Tibial artery (tissue), 4 donors: Measurements from ENCODE around the gene OR51D1.

Experiments used
- DNase-seq, 2 donors: peaks; one replicate each; pipeline ENCODE4 v3.0.0-alpha.2; 2019
- H3K27ac ChIP-seq, 2 donors: fragments of 200-600 bp; sonication (generic) in 1 of 2; 1 replicate in 1 of 2; 2 replicates in 1 of 2; pipeline ENCODE4 v1.5.1; 2018 to 2019; ENCODE audit warnings: mild to moderate bottlenecking in 1 of 2
- H3K27me3 ChIP-seq, 2 donors: fragments of 200-600 bp; sonication (generic) in 1 of 2; one replicate each; pipeline versions ENCODE4 v1.5.1 to v1.6.0; 2016 to 2019
- H3K36me3 ChIP-seq, 3 donors: fragments of 200-600 bp; sonication (generic) in 2 of 3; one replicate each; pipeline ENCODE4 v1.5.1; 2016 to 2019; ENCODE audit warnings: mild to moderate bottlenecking in 2 of 3
- H3K4me1 ChIP-seq, 4 donors: fragments of 200-600 bp; sonication (generic) in 2 of 4; 1 replicate in 3 of 4; 2 replicates in 1 of 4; pipeline ENCODE4 v1.5.1; 2016 to 2019
- H3K4me3 ChIP-seq, 2 donors: fragments of 200-600 bp; sonication (generic) in 1 of 2; 1 replicate in 1 of 2; 2 replicates in 1 of 2; pipeline ENCODE4 v1.5.1; 2018 to 2019; ENCODE audit warnings: mild to moderate bottlenecking in 2 of 2
- H3K9me3 ChIP-seq, 3 donors: fragments of 200-600 bp; sonication (generic) in 1 of 3; one replicate each; pipeline ENCODE4 v1.5.1; 2016 to 2019
- intact Hi-C: fragments of 100-400 bp; cut with DNase I; formaldehyde crosslinking; loops from one replicate; pipeline ENCODE4 v1.15.0; 2023; ENCODE audit warnings: low total_unique reads
- TF ChIP-seq, protein P1 (sequence below), 2 experiments: fragments of 200-600 bp in 1 of 2; fragments of 450-650 bp in 1 of 2; IDR thresholded peaks; one replicate each; pipeline ENCODE4 v1.5.1; 2017 to 2019; ENCODE audit warnings: antibody characterized with exemption in 2 of 2, mild to moderate bottlenecking in 1 of 2, moderate library complexity in 1 of 2

The OR51D1 gene

DNA sequence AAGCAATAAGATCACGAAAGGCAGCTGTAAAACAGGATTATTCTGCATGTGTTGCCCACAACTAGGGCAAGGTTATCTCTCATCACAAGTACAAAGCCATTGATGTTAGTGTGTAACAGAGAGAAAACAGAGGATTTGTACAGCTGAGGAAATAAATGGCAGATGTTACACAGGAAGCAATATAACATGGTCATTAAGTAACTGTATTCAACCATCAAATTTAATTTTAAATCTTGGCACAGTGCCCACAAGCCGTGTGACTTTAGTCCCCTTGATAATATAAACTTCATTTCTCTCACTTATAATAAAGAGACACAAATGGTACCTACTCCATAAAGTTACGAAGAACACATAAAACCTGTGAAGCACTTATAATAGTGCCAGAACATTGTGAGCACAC lies 43.1 kb downstream of the OR51D1 start:
- no peak for DNase-seq
- intact Hi-C loops = no loop called here
- peaks cover 0 to 22% (median 0%) of the 10 kb centered on the region in 4 donors for H3K4me1 ChIP-seq
- no peak overlapping the region for H3K27ac ChIP-seq
- no peaks in the 10 kb centered on the region for H3K27me3 ChIP-seq
- no peak overlapping the region for H3K4me3 ChIP-seq
- TF ChIP-seq, protein P1, sequence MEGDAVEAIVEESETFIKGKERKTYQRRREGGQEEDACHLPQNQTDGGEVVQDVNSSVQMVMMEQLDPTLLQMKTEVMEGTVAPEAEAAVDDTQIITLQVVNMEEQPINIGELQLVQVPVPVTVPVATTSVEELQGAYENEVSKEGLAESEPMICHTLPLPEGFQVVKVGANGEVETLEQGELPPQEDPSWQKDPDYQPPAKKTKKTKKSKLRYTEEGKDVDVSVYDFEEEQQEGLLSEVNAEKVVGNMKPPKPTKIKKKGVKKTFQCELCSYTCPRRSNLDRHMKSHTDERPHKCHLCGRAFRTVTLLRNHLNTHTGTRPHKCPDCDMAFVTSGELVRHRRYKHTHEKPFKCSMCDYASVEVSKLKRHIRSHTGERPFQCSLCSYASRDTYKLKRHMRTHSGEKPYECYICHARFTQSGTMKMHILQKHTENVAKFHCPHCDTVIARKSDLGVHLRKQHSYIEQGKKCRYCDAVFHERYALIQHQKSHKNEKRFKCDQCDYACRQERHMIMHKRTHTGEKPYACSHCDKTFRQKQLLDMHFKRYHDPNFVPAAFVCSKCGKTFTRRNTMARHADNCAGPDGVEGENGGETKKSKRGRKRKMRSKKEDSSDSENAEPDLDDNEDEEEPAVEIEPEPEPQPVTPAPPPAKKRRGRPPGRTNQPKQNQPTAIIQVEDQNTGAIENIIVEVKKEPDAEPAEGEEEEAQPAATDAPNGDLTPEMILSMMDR (IDR thresholded peaks at IDR 0.05) = no peak
- no peaks in the 10 kb centered on the region for H3K9me3 ChIP-seq
- no peaks in the 10 kb centered on the region for H3K36me3 ChIP-seq

DNA sequence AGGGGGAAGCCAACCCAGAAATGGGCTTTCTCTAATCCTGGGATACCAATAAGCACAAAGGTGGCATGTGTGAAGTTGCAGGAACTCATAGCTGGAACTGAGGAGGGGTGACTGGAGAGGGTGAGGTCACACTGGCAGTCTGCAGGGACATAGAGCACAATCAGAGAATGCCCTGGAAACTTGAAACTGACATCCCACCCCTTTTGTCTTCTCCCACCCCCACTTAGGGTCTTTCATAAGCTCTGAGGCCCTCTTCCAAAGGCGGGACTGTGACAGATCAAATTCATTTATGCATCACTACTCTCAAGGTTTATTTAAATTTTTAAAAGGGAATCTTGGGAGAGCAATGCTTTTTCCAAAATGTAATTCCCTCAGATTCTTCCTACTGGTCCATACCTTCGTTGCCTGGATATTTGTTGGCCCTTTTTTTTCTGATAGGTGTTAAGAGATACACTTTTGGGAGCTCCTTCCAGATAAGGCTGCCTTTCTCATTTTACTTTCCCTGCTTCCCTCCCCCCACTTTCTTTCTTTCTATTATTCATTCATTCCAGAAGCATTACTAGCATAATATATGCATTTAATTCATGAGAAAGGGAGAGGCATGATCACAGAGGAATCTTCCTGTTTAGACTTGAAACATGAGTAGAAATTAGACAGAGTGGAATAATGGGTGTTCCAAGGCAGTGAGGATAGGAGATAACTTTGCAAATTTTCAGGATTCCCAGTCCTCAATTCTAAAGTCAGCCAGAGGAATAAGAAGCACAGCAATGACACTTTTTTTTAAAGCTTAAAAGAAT lies 45.5 kb downstream of the OR51D1 start:
- H3K36me3 ChIP-seq = no peaks in the 10 kb centered on the region
- H3K4me1 ChIP-seq = peaks cover 0 to 23% (median 0%) of the 10 kb centered on the region in 4 donors
- H3K4me3 ChIP-seq = no peak overlapping the region
- no peaks in the 10 kb centered on the region for H3K9me3 ChIP-seq
- DNase-seq = no peak
- intact Hi-C loops = no loop called here
- H3K27me3 ChIP-seq = no peaks in the 10 kb centered on the region
- no peak overlapping the region for H3K27ac ChIP-seq
- TF ChIP-seq, protein P1 (IDR thresholded peaks at IDR 0.05) = no peak

- no peaks in the 10 kb centered on the region for H3K36me3 ChIP-seq
- peaks cover 0 to 23% (median 0%) of the 10 kb centered on the region in 4 donors for H3K4me1 ChIP-seq
- H3K27ac ChIP-seq = peak overlapping the region in 1 of 2 donors; percentile 13
- H3K9me3 ChIP-seq = no peaks in the 10 kb centered on the region
- intact Hi-C loops = no loop called here
- H3K27me3 ChIP-seq = no peaks in the 10 kb centered on the region
- TF ChIP-seq, protein P1 (IDR thresholded peaks at IDR 0.05) = no peak
- H3K4me3 ChIP-seq = no peak overlapping the region
- no peak for DNase-seq
These were observed 47.5 kb downstream of the OR51D1 start for GRCh38 chr11:4684631-4685285.
